Stimulated activated CD4-positive, alpha-beta T cell treated with anti-CD3 and anti-CD28 coated beads, Interleukin-4, amount 100 ng/mL, for 48 hours (primary cell): Measurements from ENCODE around the gene ENTPD2.
"Not testable (repeated sequence)": the region's sequence is repeated elsewhere in the genome, so short reads cannot be mapped to it uniquely, and the experiment has no call there.

Experiments
- DNase-seq, 2 donors: peaks; one replicate each; pipeline ENCODE4 v3.0.0-alpha.2; 2020; ENCODE audit warnings: low read depth in 2 of 2

The ENTPD2 gene

GRCh38 chr9:137064027-137064879 lies 10.4 kb upstream of the ENTPD2 start:
- DNase-seq, result peak in 1 of 2 donors; percentile 64

- DNase-seq, result no peak
Measured at GRCh38 chr9:137063311-137064026, 9.6 kb upstream of the ENTPD2 start.

- not testable (repeated sequence) for DNase-seq
Measured at GRCh38 chr9:137062798-137063197, 8.9 kb upstream of the ENTPD2 start.

GRCh38 chr9:137062384-137062783 lies 8.5 kb upstream of the ENTPD2 start:
- DNase-seq, result no peak

GRCh38 chr9:137058521-137059234 lies 4.8 kb upstream of the ENTPD2 start:
- DNase-seq, result no peak

- no peak for DNase-seq
Measured at GRCh38 chr9:137057545-137057944, 3.7 kb upstream of the ENTPD2 start.

- DNase-seq, result no peak
Measured at GRCh38 chr9:137056739-137057415, 3.0 kb upstream of the ENTPD2 start.

- no peak for DNase-seq
Measured at GRCh38 chr9:137055385-137056364, 1.8 kb upstream of the ENTPD2 start.

- DNase-seq, result no peak
Measured at GRCh38 chr9:137054932-137055384, 1.1 kb upstream of the ENTPD2 start.

GRCh38 chr9:137052998-137053943 lies 590 bp downstream of the ENTPD2 start:
- no peak for DNase-seq

- no peak for DNase-seq
Measured at GRCh38 chr9:137052293-137052692, 1.6 kb downstream of the ENTPD2 start.

- DNase-seq, result no peak
Measured at GRCh38 chr9:137051145-137051724, 2.6 kb downstream of the ENTPD2 start.

- DNase-seq, result no peak
Measured at GRCh38 chr9:137050570-137050969, 3.3 kb downstream of the ENTPD2 start.

- peak; percentile 62 to 80 for DNase-seq
Measured at GRCh38 chr9:137049544-137050449, 4.1 kb downstream of the ENTPD2 start.

- no peak for DNase-seq
Measured at GRCh38 chr9:137048655-137049543, 5.0 kb downstream of the ENTPD2 start.

GRCh38 chr9:137046088-137046787 lies 7.6 kb downstream of the ENTPD2 start, which contains the start of gene NPDC1:
Gene NPDC1, minus strand, starts transcription at chr9:137046177. Its CDS starts 188 bp downstream, at chr9:137045989.
- peak; percentile 80 for DNase-seq
